ENCODE results near the gene PET117. TPM values are rescaled to one million over a fixed set of nuclear protein-coding genes. Genes with fewer than 3 reads are reported as not detected.

Gene PET117
- polyA plus RNA-seq, 1 of the 3 experiments (the other 2 are of a cell fraction): 13.5 TPM

GRCh38 chr20:18138266-18138582 is 561 bp downstream of the PET117 start:
- Histone ChIP-seq H3K27me3 (ENCODE audit: insufficient read depth) (no peaks in the 10 kb centered on the region), H2AFZ (ENCODE audit: low read depth) (peak overlapping the region; percentile 100), H3K79me2 (ENCODE audit: insufficient read depth) (peaks cover 39% of the 10 kb centered on the region), H3K4me2 (peak overlapping the region; percentile 99), H3K9ac (peak overlapping the region; percentile 90), H4K20me1 (ENCODE audit: insufficient read depth) (no peaks in the 10 kb centered on the region), H3K36me3 (replicated peaks in 1 of 2; ENCODE audit: control insufficient read depth in 1 of 2, insufficient read depth in 2 of 2, low read length in 1 of 2) (peaks cover 12 to 13% of the 10 kb centered on the region in 2 experiments), H3K4me1 (ENCODE audit: control insufficient read depth in 1 of 2, insufficient read depth in 2 of 2, low read depth in 1 of 2, low read length in 1 of 2) (peaks cover 0 to 2% of the 10 kb centered on the region in 2 experiments; a peak in 1 of 4 replicates), H3F3A (replicated peaks; ENCODE audit: insufficient read depth) (no peaks in the 10 kb centered on the region), H3K4me3 (ENCODE audit: low read depth in 2 of 2, low read length in 1 of 2) (peak overlapping the region; percentile 89 to 97), H3K27ac (ENCODE audit: low read depth in 2 of 2, low read length in 1 of 2) (peak overlapping the region; percentile 73 to 93), H3K9me3 (no peaks in the 10 kb centered on the region), H3K9me2 (no peaks in the 10 kb centered on the region)
- TF ChIP-seq FOXM1 (IDR thresholded peaks at IDR 0.05; ENCODE audit: low read depth) (no peak), MEF2A (IDR thresholded peaks at IDR 0.05; ENCODE audit: borderline replicate concordance, low read depth) (no peak), ZBTB33 (IDR thresholded peaks at IDR 0.05; ENCODE audit: borderline replicate concordance, low read depth) (no peak), RXRA (IDR thresholded peaks at IDR 0.05; ENCODE audit: borderline replicate concordance, low read depth) (no peak), NFIC (IDR thresholded peaks at IDR 0.05; ENCODE audit: borderline replicate concordance) (no peak), TEAD4 (IDR thresholded peaks at IDR 0.05; ENCODE audit: borderline replicate concordance, insufficient read depth) (no peak), EP300 (IDR thresholded peaks at IDR 0.05; ENCODE audit: borderline replicate concordance in 1 of 2, low read depth in 1 of 2, low read length in 1 of 2) (no peak), GABPA (IDR thresholded peaks at IDR 0.05; ENCODE audit: low read depth) (no peak), JUND (IDR thresholded peaks at IDR 0.05) (no peak)
- TF ChIP-seq, protein P1, sequence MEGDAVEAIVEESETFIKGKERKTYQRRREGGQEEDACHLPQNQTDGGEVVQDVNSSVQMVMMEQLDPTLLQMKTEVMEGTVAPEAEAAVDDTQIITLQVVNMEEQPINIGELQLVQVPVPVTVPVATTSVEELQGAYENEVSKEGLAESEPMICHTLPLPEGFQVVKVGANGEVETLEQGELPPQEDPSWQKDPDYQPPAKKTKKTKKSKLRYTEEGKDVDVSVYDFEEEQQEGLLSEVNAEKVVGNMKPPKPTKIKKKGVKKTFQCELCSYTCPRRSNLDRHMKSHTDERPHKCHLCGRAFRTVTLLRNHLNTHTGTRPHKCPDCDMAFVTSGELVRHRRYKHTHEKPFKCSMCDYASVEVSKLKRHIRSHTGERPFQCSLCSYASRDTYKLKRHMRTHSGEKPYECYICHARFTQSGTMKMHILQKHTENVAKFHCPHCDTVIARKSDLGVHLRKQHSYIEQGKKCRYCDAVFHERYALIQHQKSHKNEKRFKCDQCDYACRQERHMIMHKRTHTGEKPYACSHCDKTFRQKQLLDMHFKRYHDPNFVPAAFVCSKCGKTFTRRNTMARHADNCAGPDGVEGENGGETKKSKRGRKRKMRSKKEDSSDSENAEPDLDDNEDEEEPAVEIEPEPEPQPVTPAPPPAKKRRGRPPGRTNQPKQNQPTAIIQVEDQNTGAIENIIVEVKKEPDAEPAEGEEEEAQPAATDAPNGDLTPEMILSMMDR (IDR thresholded peaks at IDR 0.05): no peak
- TF ChIP-seq, protein P2, sequence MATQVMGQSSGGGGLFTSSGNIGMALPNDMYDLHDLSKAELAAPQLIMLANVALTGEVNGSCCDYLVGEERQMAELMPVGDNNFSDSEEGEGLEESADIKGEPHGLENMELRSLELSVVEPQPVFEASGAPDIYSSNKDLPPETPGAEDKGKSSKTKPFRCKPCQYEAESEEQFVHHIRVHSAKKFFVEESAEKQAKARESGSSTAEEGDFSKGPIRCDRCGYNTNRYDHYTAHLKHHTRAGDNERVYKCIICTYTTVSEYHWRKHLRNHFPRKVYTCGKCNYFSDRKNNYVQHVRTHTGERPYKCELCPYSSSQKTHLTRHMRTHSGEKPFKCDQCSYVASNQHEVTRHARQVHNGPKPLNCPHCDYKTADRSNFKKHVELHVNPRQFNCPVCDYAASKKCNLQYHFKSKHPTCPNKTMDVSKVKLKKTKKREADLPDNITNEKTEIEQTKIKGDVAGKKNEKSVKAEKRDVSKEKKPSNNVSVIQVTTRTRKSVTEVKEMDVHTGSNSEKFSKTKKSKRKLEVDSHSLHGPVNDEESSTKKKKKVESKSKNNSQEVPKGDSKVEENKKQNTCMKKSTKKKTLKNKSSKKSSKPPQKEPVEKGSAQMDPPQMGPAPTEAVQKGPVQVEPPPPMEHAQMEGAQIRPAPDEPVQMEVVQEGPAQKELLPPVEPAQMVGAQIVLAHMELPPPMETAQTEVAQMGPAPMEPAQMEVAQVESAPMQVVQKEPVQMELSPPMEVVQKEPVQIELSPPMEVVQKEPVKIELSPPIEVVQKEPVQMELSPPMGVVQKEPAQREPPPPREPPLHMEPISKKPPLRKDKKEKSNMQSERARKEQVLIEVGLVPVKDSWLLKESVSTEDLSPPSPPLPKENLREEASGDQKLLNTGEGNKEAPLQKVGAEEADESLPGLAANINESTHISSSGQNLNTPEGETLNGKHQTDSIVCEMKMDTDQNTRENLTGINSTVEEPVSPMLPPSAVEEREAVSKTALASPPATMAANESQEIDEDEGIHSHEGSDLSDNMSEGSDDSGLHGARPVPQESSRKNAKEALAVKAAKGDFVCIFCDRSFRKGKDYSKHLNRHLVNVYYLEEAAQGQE (IDR thresholded peaks at IDR 0.05; ENCODE audit: low read depth, low read length): no peak
- TF ChIP-seq, protein P3, sequence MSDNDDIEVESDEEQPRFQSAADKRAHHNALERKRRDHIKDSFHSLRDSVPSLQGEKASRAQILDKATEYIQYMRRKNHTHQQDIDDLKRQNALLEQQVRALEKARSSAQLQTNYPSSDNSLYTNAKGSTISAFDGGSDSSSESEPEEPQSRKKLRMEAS (IDR thresholded peaks at IDR 0.05; ENCODE audit: low read depth): no peak
- CTCF ChIA-PET: interaction anchor here (0.6 kb wide), 1 partner anchor 63 kb away, joined by 3 read pairs; no protein-coding TSS in a partner anchor
- no peak for DNase-seq
- POLR2A ChIA-PET: interaction anchor here (1.0 to 2.0 kb wide), 4 partner anchors 86 to 369 kb away, joined by 3 to 5 read pairs (median 4); partner anchors contain the start of genes DZANK1, POLR3F, SEC23B and ZNF133
- WGBS (ENCODE audit: low lambda C conversion rate): 0% methylated on average over 6 of the region's 15 CpGs
